Colonic mucosa (tissue), 4 donors: Measurements from ENCODE around the gene MOSMO. TPM values are rescaled to one million over a fixed set of nuclear protein-coding genes. Genes with fewer than 3 reads are reported as not detected.

Source experiments
- DNase-seq: peaks from one replicate; pipeline ENCODE4 v3.0.0-alpha.2; 2020
- H3K27ac ChIP-seq: fragments of 200-600 bp; one replicate; pipeline ENCODE4 v1.8.0; 2021
- H3K27me3 ChIP-seq: fragments of 200-600 bp; one replicate; pipeline ENCODE4 v1.8.0; 2021
- H3K36me3 ChIP-seq: fragments of 200-600 bp; one replicate; pipeline ENCODE4 v1.8.0; 2021
- H3K4me1 ChIP-seq: fragments of 200-600 bp; one replicate; pipeline ENCODE4 v1.8.0; 2021; ENCODE audit warnings: mild to moderate bottlenecking
- H3K4me3 ChIP-seq: fragments of 200-600 bp; one replicate; pipeline ENCODE4 v1.8.0; 2021
- H3K9ac ChIP-seq, 2 donors: one replicate each; pipeline ENCODE4 v1.7.0; 2013; ENCODE audit warnings: control low read depth in 2 of 2, low read depth in 2 of 2, low read length in 2 of 2
- H3K9me3 ChIP-seq: fragments of 200-600 bp; one replicate; pipeline ENCODE4 v1.8.0; 2021
- intact Hi-C: fragments of 100-400 bp; cut with DNase I; formaldehyde crosslinking; loops from one replicate; pipeline ENCODE4 v1.14.1; 2022
- total RNA-seq, 2 donors: library from RNA; stranded (reverse); fragmentation: NEBNext Ultra II Directional in 1 of 2; extraction: Animal tissue kit (Norgen Biotek cat#: 25700) in 1 of 2; gene quantifications; one replicate each; pipeline ENCODE4 v1.2.1, GENCODE V29; 2021
- TF ChIP-seq, protein P1 (sequence below): fragments of 200-600 bp; IDR thresholded peaks from one replicate; pipeline ENCODE4 v1.8.0; 2022; ENCODE audit warnings: antibody characterized with exemption, mild to moderate bottlenecking
- donor health status: healthy.
- donor health status: DM: no; HTN: no; CAD: no.
- donor health status: DM: no; HTN: no; CAD: no.

Gene MOSMO
- total RNA-seq, 2 donors from 2014 or later = 6.4 to 9.2 TPM

DNA sequence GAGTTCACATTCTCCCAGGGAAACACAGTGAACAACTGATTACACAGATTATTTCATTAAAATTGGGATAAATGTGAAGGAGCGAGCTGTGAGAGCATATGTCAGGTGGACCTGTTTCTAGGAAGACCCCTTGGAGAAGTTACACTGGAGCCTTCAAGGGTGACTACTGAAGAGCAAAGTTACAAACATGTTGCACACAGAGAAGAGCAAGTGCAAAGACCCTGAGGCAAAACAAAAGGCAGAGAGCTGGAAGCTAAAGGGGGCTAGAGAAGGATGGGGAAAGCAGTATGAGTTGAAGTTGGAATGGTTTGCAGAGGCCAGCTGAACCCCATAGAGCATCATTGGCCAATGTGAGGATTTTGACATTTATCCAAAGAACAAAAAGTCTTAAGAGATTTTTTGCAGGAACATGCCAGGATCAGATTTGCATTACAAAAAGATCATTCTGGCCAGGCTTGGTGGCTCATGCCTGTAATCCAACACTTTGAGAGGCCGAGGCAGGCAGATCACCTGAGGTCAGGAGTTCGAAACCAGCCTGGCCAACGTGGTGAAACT is 21.1 kb upstream of the MOSMO start:
- TF ChIP-seq, protein P1, sequence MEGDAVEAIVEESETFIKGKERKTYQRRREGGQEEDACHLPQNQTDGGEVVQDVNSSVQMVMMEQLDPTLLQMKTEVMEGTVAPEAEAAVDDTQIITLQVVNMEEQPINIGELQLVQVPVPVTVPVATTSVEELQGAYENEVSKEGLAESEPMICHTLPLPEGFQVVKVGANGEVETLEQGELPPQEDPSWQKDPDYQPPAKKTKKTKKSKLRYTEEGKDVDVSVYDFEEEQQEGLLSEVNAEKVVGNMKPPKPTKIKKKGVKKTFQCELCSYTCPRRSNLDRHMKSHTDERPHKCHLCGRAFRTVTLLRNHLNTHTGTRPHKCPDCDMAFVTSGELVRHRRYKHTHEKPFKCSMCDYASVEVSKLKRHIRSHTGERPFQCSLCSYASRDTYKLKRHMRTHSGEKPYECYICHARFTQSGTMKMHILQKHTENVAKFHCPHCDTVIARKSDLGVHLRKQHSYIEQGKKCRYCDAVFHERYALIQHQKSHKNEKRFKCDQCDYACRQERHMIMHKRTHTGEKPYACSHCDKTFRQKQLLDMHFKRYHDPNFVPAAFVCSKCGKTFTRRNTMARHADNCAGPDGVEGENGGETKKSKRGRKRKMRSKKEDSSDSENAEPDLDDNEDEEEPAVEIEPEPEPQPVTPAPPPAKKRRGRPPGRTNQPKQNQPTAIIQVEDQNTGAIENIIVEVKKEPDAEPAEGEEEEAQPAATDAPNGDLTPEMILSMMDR = no peak
- intact Hi-C loops = no loop called here
- H3K27me3 ChIP-seq = no peaks in the 10 kb centered on the region
- H3K36me3 ChIP-seq = peaks cover 5% of the 10 kb centered on the region
- H3K9ac ChIP-seq = no peak overlapping the region
- no peak for DNase-seq
- H3K9me3 ChIP-seq = no peaks in the 10 kb centered on the region
- H3K4me3 ChIP-seq = no peak overlapping the region
- H3K27ac ChIP-seq = no peak overlapping the region
- H3K4me1 ChIP-seq = no peaks in the 10 kb centered on the region

DNA sequence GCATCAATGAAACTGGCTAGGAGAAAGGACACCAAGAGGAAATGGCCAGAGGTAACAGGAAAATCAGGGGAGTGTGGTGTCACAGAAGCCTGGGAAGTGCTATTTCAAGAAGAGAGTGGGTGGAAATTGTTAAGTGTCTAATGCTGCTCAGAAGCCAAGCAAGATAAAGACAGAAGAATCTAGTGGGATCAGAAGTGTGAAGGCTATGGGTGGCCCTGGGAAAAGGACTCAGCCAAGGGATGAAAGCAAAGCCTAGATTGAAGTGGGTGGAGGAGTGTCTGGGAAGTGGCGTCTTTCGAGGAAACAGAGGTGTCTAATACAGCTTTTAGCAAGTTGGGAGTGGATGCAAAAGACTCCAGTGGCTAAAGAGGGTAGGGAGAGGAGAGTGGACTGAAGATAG is 20.4 kb upstream of the MOSMO start:
- Histone ChIP-seq H3K4me1 (no peaks in the 10 kb centered on the region), H3K4me3 (no peak overlapping the region), H3K27me3 (no peaks in the 10 kb centered on the region), H3K9ac (no peak overlapping the region), H3K36me3 (peaks cover 5% of the 10 kb centered on the region), H3K27ac (no peak overlapping the region), H3K9me3 (no peaks in the 10 kb centered on the region)
- intact Hi-C loops = no loop called here
- TF ChIP-seq, protein P1 = no peak
- DNase-seq = no peak

- Histone ChIP-seq H3K9ac (no peak overlapping the region), H3K9me3 (no peaks in the 10 kb centered on the region), H3K4me1 (no peaks in the 10 kb centered on the region), H3K27me3 (no peaks in the 10 kb centered on the region), H3K4me3 (no peak overlapping the region), H3K27ac (no peak overlapping the region), H3K36me3 (peaks cover 5% of the 10 kb centered on the region)
- intact Hi-C loops = no loop called here
- TF ChIP-seq, protein P1 = no peak
- no peak for DNase-seq
Observed at GRCh38 chr16:21989133-21989532, 18.8 kb upstream of the MOSMO start.

- no peak overlapping the region for H3K9ac ChIP-seq
- no peaks in the 10 kb centered on the region for H3K4me1 ChIP-seq
- H3K27me3 ChIP-seq = no peaks in the 10 kb centered on the region
- H3K4me3 ChIP-seq = no peak overlapping the region
- peaks cover 5% of the 10 kb centered on the region for H3K36me3 ChIP-seq
- H3K27ac ChIP-seq = no peak overlapping the region
- no peak for DNase-seq
- TF ChIP-seq, protein P1 = no peak
- intact Hi-C loops = no loop called here
- no peaks in the 10 kb centered on the region for H3K9me3 ChIP-seq
Observed at GRCh38 chr16:21989751-21990150, 18.2 kb upstream of the MOSMO start.

DNA sequence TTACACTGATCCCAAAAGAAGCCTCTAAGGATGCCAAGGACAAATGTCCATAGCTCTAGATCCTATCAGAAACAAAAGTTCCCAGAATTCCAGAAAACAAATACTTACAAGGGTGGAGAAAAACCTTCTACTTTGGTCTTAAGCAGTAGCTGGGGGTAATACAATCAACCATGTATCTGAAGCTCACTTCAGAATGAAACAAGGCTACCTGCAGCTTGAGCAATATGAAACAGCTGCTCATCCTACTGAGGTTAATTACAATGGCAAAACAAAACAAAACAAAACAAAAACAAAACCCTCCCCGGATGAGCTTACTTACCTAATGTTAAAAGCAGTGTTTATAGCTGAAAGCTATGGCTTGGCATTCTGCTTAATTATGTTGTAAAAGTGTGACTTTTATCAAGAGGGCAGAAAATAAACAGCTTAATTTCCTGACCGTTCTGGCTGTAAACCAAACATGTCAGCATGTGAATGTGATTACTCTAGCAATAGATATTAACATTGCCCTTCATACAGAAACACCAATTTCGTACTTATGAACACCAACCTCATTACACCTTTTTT is 17.4 kb upstream of the MOSMO start:
- TF ChIP-seq, protein P1 = no peak
- Histone ChIP-seq H3K36me3 (peaks cover 5% of the 10 kb centered on the region), H3K9ac (no peak overlapping the region), H3K4me1 (no peaks in the 10 kb centered on the region), H3K9me3 (no peaks in the 10 kb centered on the region), H3K27ac (no peak overlapping the region), H3K4me3 (no peak overlapping the region), H3K27me3 (no peaks in the 10 kb centered on the region)
- intact Hi-C loops = no loop called here
- DNase-seq = no peak
